ENCODE measurements around the gene CXCR3. TPM values are rescaled to one million over a fixed set of nuclear protein-coding genes. Genes with fewer than 3 reads are reported as not detected.

Gene CXCR3
- total RNA-seq, 1 experiment from 2014 or later: not detected

DNA sequence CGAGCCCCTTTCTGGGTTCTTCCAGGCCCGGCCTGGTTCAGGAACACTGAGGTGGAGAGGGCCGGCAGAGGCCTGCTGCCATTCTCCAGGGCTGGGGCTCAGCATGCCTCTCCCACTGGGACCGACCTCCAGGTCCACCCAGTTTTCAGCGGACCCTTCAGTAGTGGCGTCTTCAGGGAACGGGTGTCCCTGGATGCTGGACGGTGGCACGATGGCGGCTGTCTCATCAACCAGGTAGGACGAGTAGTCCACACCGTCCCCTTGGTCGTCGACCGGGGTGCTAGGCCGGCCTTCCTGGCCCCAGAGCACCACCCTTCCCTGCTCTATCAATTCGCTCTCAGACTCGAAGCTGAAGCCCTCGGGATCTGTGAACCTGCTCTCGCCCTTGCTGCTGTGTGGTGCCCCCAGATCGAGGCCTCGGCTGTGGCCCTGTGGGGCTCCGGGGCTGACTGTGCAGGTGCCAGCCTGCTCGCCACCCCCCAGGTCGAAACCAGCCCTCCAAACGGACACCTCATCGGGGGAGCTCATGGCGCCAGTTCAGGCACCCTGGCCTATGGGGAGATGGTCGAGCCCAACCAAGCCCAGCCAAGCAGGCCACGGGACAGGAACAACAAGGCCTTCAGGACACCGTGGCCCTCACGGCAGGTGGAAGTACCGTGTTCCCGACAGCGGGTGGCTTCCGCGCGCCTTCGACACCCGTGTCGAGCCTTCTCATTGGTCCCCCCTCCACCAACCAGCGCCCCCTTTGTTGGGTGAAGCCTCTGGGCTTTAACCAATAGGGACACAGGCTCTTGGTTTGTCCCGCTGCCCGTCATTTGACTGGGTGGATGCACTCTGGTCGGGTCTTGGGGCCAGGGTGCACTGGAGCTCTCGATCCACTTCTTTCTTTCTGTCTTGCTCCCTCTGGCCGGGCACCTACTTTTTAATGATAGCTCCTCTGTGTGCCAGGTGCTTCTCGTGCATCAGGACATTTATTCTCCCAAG is 48.2 kb upstream of the CXCR3 start:
- Histone ChIP-seq H4K20me1 (ENCODE audit: insufficient read depth) (no peaks in the 10 kb centered on the region), H3K4me1 (ENCODE audit: control insufficient read depth in 1 of 2, insufficient read depth in 2 of 2, low read length in 2 of 2) (peaks cover 0 to 5% of the 10 kb centered on the region in 2 experiments; a peak in 1 of 4 replicates), H3K27ac (ENCODE audit: low read depth, low read length) (no peak overlapping the region), H3K79me2 (ENCODE audit: insufficient read depth, low read length) (no peaks in the 10 kb centered on the region), H2AFZ (ENCODE audit: low read depth, low read length, poor library complexity, severe bottlenecking) (no peak overlapping the region), H3K36me3 (ENCODE audit: control insufficient read depth in 1 of 2, insufficient read depth in 2 of 2, low read length in 2 of 2) (no peaks in the 10 kb centered on the region), H3K9ac (ENCODE audit: low read length) (no peak overlapping the region), H3K27me3 (ENCODE audit: insufficient read depth, low read length) (no peaks in the 10 kb centered on the region), H3K9me3 (ENCODE audit: control insufficient read depth in 1 of 2, insufficient read depth in 1 of 2, low read depth in 1 of 2, low read length in 2 of 2) (no peaks in the 10 kb centered on the region), H3K9me2 (ENCODE audit: insufficient read depth) (no peaks in the 10 kb centered on the region), H3K4me3 (replicated peaks in 1 of 2; ENCODE audit: low read depth in 1 of 2, low read length in 2 of 2) (no peak overlapping the region), H3K4me2 (ENCODE audit: low read length) (no peak overlapping the region)
- ChIA-PET CTCF (no interaction called here), RAD21 (ENCODE audit: low non-redundant PET in 1 of 2, low total read pairs in 2 of 2, uncharacterized antibody in 2 of 2, unreplicated experiment in 2 of 2) (no interaction called here), POLR2A (no interaction called here)
- ATAC-seq (no peak), DNase-seq (ENCODE audit: low read depth, low spot score) (no peak)
- intact Hi-C loops (cut with micrococcal nuclease): no loop called here
- TF ChIP-seq, protein P1, sequence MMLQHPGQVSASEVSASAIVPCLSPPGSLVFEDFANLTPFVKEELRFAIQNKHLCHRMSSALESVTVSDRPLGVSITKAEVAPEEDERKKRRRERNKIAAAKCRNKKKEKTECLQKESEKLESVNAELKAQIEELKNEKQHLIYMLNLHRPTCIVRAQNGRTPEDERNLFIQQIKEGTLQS (IDR thresholded peaks at IDR 0.05): no peak
- TF ChIP-seq, protein P2, sequence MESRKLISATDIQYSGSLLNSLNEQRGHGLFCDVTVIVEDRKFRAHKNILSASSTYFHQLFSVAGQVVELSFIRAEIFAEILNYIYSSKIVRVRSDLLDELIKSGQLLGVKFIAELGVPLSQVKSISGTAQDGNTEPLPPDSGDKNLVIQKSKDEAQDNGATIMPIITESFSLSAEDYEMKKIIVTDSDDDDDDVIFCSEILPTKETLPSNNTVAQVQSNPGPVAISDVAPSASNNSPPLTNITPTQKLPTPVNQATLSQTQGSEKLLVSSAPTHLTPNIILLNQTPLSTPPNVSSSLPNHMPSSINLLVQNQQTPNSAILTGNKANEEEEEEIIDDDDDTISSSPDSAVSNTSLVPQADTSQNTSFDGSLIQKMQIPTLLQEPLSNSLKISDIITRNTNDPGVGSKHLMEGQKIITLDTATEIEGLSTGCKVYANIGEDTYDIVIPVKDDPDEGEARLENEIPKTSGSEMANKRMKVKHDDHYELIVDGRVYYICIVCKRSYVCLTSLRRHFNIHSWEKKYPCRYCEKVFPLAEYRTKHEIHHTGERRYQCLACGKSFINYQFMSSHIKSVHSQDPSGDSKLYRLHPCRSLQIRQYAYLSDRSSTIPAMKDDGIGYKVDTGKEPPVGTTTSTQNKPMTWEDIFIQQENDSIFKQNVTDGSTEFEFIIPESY (IDR thresholded peaks at IDR 0.05; ENCODE audit: extremely low read depth, insufficient replicate concordance, low read length): no peak
- TF ChIP-seq POLR2A (IDR thresholded peaks at IDR 0.05; ENCODE audit: borderline replicate concordance, extremely low read depth, insufficient read depth, insufficient read length): no peak
- TF ChIP-seq TCF7L2 (IDR thresholded peaks at IDR 0.05; ENCODE audit: borderline replicate concordance, extremely low read depth, insufficient read depth, insufficient read length): no peak
- TF ChIP-seq, protein P3, sequence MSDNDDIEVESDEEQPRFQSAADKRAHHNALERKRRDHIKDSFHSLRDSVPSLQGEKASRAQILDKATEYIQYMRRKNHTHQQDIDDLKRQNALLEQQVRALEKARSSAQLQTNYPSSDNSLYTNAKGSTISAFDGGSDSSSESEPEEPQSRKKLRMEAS (IDR thresholded peaks at IDR 0.05): no peak
- no peak for TF ChIP-seq ELF1 (IDR thresholded peaks at IDR 0.05; ENCODE audit: borderline replicate concordance, low read depth)
- no peak for TF ChIP-seq FOSL1 (IDR thresholded peaks at IDR 0.05; ENCODE audit: low read depth)
- TF ChIP-seq EZH2 (IDR thresholded peaks at IDR 0.05): no peak
- TF ChIP-seq POLR2AphosphoS5 (IDR thresholded peaks at IDR 0.05; ENCODE audit: low read depth, low read length): no peak
- TF ChIP-seq RAD21 (IDR thresholded peaks at IDR 0.05; ENCODE audit: low read depth): no peak
- TF ChIP-seq EZH2phosphoT487 (IDR thresholded peaks at IDR 0.05; ENCODE audit: borderline replicate concordance): no peak
- TF ChIP-seq JUND (IDR thresholded peaks at IDR 0.05): no peak
- TF ChIP-seq ZNF274 (IDR thresholded peaks at IDR 0.05; ENCODE audit: low read depth, low read length): no peak
- BruUV-seq (replicated peaks): no TSS peak

Measured in HCT116 (cell line).